Adrenal gland (tissue), 5 donors: Measurements from ENCODE around the gene AHRR.

ENCODE experiments used
- CTCF ChIP-seq, 6 experiments: fragments of 450-650 bp in 4 of 6; fragments of 200-600 bp in 2 of 6; sonication (generic) in 1 of 6; IDR thresholded peaks; 1 replicate in 5 of 6; 2 replicates in 1 of 6; pipeline versions ENCODE4 v1.5.1 to v1.8.0; 2016 to 2021; ENCODE audit warnings: antibody characterized with exemption in 6 of 6, mild to moderate bottlenecking in 2 of 6, moderate library complexity in 1 of 6
- POLR2A ChIP-seq, 2 donors: fragments of 450-650 bp; IDR thresholded peaks; one replicate each; pipeline ENCODE4 v1.6.1; 2017; ENCODE audit warnings: antibody characterized with exemption in 2 of 2, mild to moderate bottlenecking in 2 of 2, moderate library complexity in 1 of 2
- donor health status: DM: no; HTN: no; CAD: no.

GRCh38 chr5:334903-335739 is 13.6 kb downstream of the AHRR start:
- TF ChIP-seq CTCF (IDR thresholded peaks at IDR 0.05): no peak
- TF ChIP-seq POLR2A (IDR thresholded peaks at IDR 0.05): no peak
